PC-9 (cell line): Measurements from ENCODE around the gene LRRC32. TPM values are rescaled to one million over a fixed set of nuclear protein-coding genes. Genes with fewer than 3 reads are reported as not detected.

Experiments
- BruUV-seq: library from RNA; stranded (reverse); fragments of 400-500 nt; replicated peaks from 2 replicates; lab custom pipeline; 2021; lab: Mats Ljungman, UMichigan
- CTCF ChIA-PET: fragments of 300-600 bp; sonication (Branson Sonifier 250); formaldehyde crosslinking; loops from one replicate; lab custom pipeline; 2022; ENCODE audit warnings: antibody characterized with exemption; lab: Charles Lee
- POLR2A ChIA-PET: fragments of 300-600 bp; sonication (Branson Sonifier 250); formaldehyde crosslinking; loops from one replicate; lab custom pipeline; 2022; ENCODE audit warnings: antibody characterized with exemption; ENCODE audit not compliant: unreplicated experiment; lab: Charles Lee
- DNase-seq, 2 experiments: peaks; one replicate each; pipeline versions ENCODE4 v3.0.0 to v3.0.0-alpha.2; 2015 to 2022; ENCODE audit warnings: mixed read lengths in 1 of 2
- H2AFZ ChIP-seq: fragments of 200-600 bp; sonication (generic); 2 replicates; pipeline ENCODE4 v1.8.1; 2017; ENCODE audit warnings: antibody characterized with exemption
- H3F3A ChIP-seq: fragments of 200-600 bp; sonication (generic); 2 replicates; pipeline ENCODE4 v1.8.1; 2017; ENCODE audit warnings: antibody characterized with exemption, mild to moderate bottlenecking, low read depth; ENCODE audit not compliant: insufficient read depth
- H3K27ac ChIP-seq: fragments of 200-600 bp; sonication (generic); 2 replicates; pipeline ENCODE4 v1.6.1; 2016; ENCODE audit warnings: mixed run types
- H3K27me3 ChIP-seq: fragments of 200-600 bp; sonication (generic); 2 replicates; pipeline ENCODE4 v1.6.1; 2016; ENCODE audit warnings: low read depth, mixed run types; ENCODE audit not compliant: insufficient read depth
- H3K36me3 ChIP-seq: fragments of 200-600 bp; sonication (generic); 2 replicates; pipeline ENCODE4 v1.6.1; 2016; ENCODE audit warnings: low read depth, mixed run types
- H3K4me1 ChIP-seq: fragments of 200-600 bp; sonication (generic); replicated peaks from 2 replicates; pipeline ENCODE4 v1.6.1; 2016; ENCODE audit warnings: mixed run types; ENCODE audit not compliant: insufficient read depth
- H3K4me2 ChIP-seq: fragments of 200-600 bp; sonication (generic); 2 replicates; pipeline ENCODE4 v1.6.1; 2017; ENCODE audit warnings: mixed run types
- H3K4me3 ChIP-seq: fragments of 200-600 bp; sonication (generic); 2 replicates; pipeline ENCODE4 v1.6.1; 2016; ENCODE audit warnings: mixed run types
- H3K79me2 ChIP-seq: fragments of 200-600 bp; sonication (generic); 2 replicates; pipeline ENCODE4 v1.6.1; 2017; ENCODE audit warnings: low read depth, mixed run types
- H3K9me2 ChIP-seq: fragments of 200-600 bp; sonication (generic); 2 replicates; pipeline ENCODE4 v1.8.1; 2017; ENCODE audit warnings: mild to moderate bottlenecking; ENCODE audit not compliant: insufficient read depth
- H3K9me3 ChIP-seq: fragments of 200-600 bp; sonication (generic); 2 replicates; pipeline ENCODE4 v1.8.1; 2016; ENCODE audit warnings: low read depth; ENCODE audit not compliant: insufficient read depth
- H4K20me1 ChIP-seq: fragments of 200-600 bp; sonication (generic); 2 replicates; pipeline ENCODE4 v1.8.1; 2017; ENCODE audit not compliant: insufficient read depth
- CTCF ChIP-seq: fragments of 200-600 bp; sonication (generic); conservative IDR thresholded peaks from 2 replicates; pipeline ENCODE4 v1.6.1; 2017; ENCODE audit warnings: mixed run types, antibody characterized with exemption, mild to moderate bottlenecking, moderate library complexity
- EZH2 ChIP-seq: fragments of 200-600 bp; sonication (generic); IDR thresholded peaks from 2 replicates; pipeline ENCODE4 v1.8.0; 2017; ENCODE audit warnings: antibody characterized with exemption, low read depth
- intact Hi-C: fragments of 100-400 bp; cut with micrococcal nuclease; formaldehyde crosslinking; loops from one replicate; pipeline ENCODE4 v1.10.0; 2022; ENCODE audit not compliant: unreplicated experiment
- total RNA-seq: library from RNA; stranded (reverse); gene quantifications from 2 replicates; pipeline ENCODE4 v1.2.3, GENCODE V29; 2021

The LRRC32 gene
- total RNA-seq, 1 experiment from 2014 or later = not detected

GRCh38 chr11:76654980-76655379 lies 15.6 kb downstream of the LRRC32 start:
- Histone ChIP-seq H2AFZ (no peak overlapping the region), H3K36me3 (no peaks in the 10 kb centered on the region), H3K9me2 (no peaks in the 10 kb centered on the region), H3K79me2 (no peaks in the 10 kb centered on the region), H3F3A (no peaks in the 10 kb centered on the region), H3K4me3 (no peak overlapping the region), H4K20me1 (no peaks in the 10 kb centered on the region), H3K27ac (no peak overlapping the region), H3K4me1 (no peaks in the 10 kb centered on the region), H3K9me3 (no peaks in the 10 kb centered on the region), H3K27me3 (peaks cover 10% of the 10 kb centered on the region; the same call in 1 of the 2 replicates), H3K4me2 (no peak overlapping the region)
- POLR2A ChIA-PET = interaction anchor here (0.5 kb wide), 1 partner anchor 311 kb away, joined by 3 read pairs; no protein-coding TSS in a partner anchor
- DNase-seq = no peak
- intact Hi-C loops = no loop called here
- CTCF ChIA-PET = no interaction called here
- TF ChIP-seq EZH2 (no peak), CTCF (no peak)
- no TSS peak for BruUV-seq

- POLR2A ChIA-PET = interaction anchor here (0.5 kb wide), 1 partner anchor 311 kb away, joined by 3 read pairs; no protein-coding TSS in a partner anchor
- intact Hi-C loops = no loop called here
- Histone ChIP-seq H3K4me2 (no peak overlapping the region), H3K27me3 (peaks cover 10% of the 10 kb centered on the region; the same call in 1 of the 2 replicates), H2AFZ (no peak overlapping the region), H3K27ac (no peak overlapping the region), H3K4me3 (no peak overlapping the region), H3K9me2 (no peaks in the 10 kb centered on the region), H3K36me3 (no peaks in the 10 kb centered on the region), H4K20me1 (no peaks in the 10 kb centered on the region), H3K79me2 (no peaks in the 10 kb centered on the region), H3K4me1 (no peaks in the 10 kb centered on the region), H3K9me3 (no peaks in the 10 kb centered on the region), H3F3A (no peaks in the 10 kb centered on the region)
- DNase-seq = no peak
- no TSS peak for BruUV-seq
- CTCF ChIA-PET = no interaction called here
- no peak for TF ChIP-seq CTCF
- no peak for TF ChIP-seq EZH2
Observed at GRCh38 chr11:76654298-76654851, 16.2 kb downstream of the LRRC32 start.

GRCh38 chr11:76653674-76654284 lies 16.8 kb downstream of the LRRC32 start:
- Histone ChIP-seq H3K9me3 (no peaks in the 10 kb centered on the region), H3F3A (no peaks in the 10 kb centered on the region), H4K20me1 (no peaks in the 10 kb centered on the region), H2AFZ (no peak overlapping the region), H3K27ac (no peak overlapping the region), H3K79me2 (no peaks in the 10 kb centered on the region), H3K27me3 (peaks cover 15% of the 10 kb centered on the region; the same call in 1 of the 2 replicates), H3K4me3 (no peak overlapping the region), H3K36me3 (no peaks in the 10 kb centered on the region), H3K9me2 (no peaks in the 10 kb centered on the region), H3K4me2 (no peak overlapping the region), H3K4me1 (no peaks in the 10 kb centered on the region)
- no peak for TF ChIP-seq CTCF
- no peak for TF ChIP-seq EZH2
- ChIA-PET POLR2A (no interaction called here), CTCF (no interaction called here)
- no TSS peak for BruUV-seq
- intact Hi-C loops = no loop called here
- DNase-seq = no peak
